IMR-90 (cell line): ENCODE results near the gene MRPL20. TPM values are rescaled to one million over a fixed set of nuclear protein-coding genes. Genes with fewer than 3 reads are reported as not detected.

ENCODE experiments used
- ATAC-seq: fragments of 200-7000 bp; cut with Tn5 transposase; 2 replicates; pipeline ENCODE4 v1.9.1; 2020; ENCODE audit warnings: low read depth, mild to moderate bottlenecking, moderate library complexity
- BruUV-seq: library from RNA; stranded (reverse); fragments of 400-500 nt; replicated peaks from 2 replicates; lab custom pipeline; 2021; lab: Mats Ljungman, UMichigan
- CTCF ChIA-PET: fragments of 300-600 bp; formaldehyde crosslinking; extraction: SDS; loops from one replicate; lab custom pipeline; 2021; ENCODE audit warnings: antibody characterized with exemption; lab: Yijun Ruan, JAX
- POLR2A ChIA-PET: fragments of 300-600 bp; sonication (Branson Sonifier 250); formaldehyde crosslinking; loops from one replicate; lab custom pipeline; 2022; ENCODE audit warnings: antibody characterized with exemption; ENCODE audit not compliant: unreplicated experiment; lab: Charles Lee
- DNase-seq: peaks from one replicate; pipeline ENCODE4 v3.0.0; 2013
- H2AFZ ChIP-seq: replicated peaks from 2 replicates; pipeline ENCODE3; 2013; ENCODE audit warnings: low read length, mild to moderate bottlenecking; ENCODE audit not compliant: poor library complexity
- H2AK5ac ChIP-seq: 2 replicates; pipeline ENCODE4 v1.6.1; 2013; ENCODE audit warnings: low read depth, low read length, inconsistent platforms
- H2AK9ac ChIP-seq: replicated peaks from 2 replicates; pipeline ENCODE3; 2013; ENCODE audit warnings: mild to moderate bottlenecking, low read depth, low read length, moderate library complexity; ENCODE audit not compliant: poor library complexity
- H2BK120ac ChIP-seq: 2 replicates; pipeline ENCODE4 v1.6.1; 2013; ENCODE audit warnings: low read depth, low read length, inconsistent platforms
- H2BK15ac ChIP-seq: 3 replicates; pipeline ENCODE4 v1.6.1; 2013; ENCODE audit warnings: low read depth, low read length, inconsistent platforms
- H2BK20ac ChIP-seq: 2 replicates; pipeline ENCODE4 v1.6.1; 2013; ENCODE audit warnings: low read depth, mild to moderate bottlenecking, inconsistent platforms, low read length, moderate library complexity
- H2BK5ac ChIP-seq: 2 replicates; pipeline ENCODE4 v1.6.1; 2013; ENCODE audit warnings: mild to moderate bottlenecking, low read depth, low read length, inconsistent platforms; ENCODE audit not compliant: poor library complexity, severe bottlenecking
- H3K14ac ChIP-seq: replicated peaks from 2 replicates; pipeline ENCODE4 v1.6.1; 2013; ENCODE audit warnings: low read depth, low read length, inconsistent platforms
- H3K18ac ChIP-seq: 2 replicates; pipeline ENCODE4 v1.6.1; 2013; ENCODE audit warnings: low read depth, low read length, control low read depth
- H3K23ac ChIP-seq: 2 replicates; pipeline ENCODE4 v1.6.1; 2013; ENCODE audit warnings: low read depth, low read length, inconsistent platforms
- H3K27ac ChIP-seq: 2 replicates; pipeline ENCODE4 v1.5.1; 2013; ENCODE audit warnings: mild to moderate bottlenecking, control low read depth, low read length; ENCODE audit not compliant: insufficient read depth
- H3K27me3 ChIP-seq: 2 replicates; pipeline ENCODE4 v1.6.1; 2013; ENCODE audit warnings: low read length; ENCODE audit not compliant: control insufficient read depth, insufficient read depth
- H3K36me3 ChIP-seq: 2 replicates; pipeline ENCODE4 v1.6.1; 2013; ENCODE audit warnings: low read length, mixed read lengths; ENCODE audit not compliant: control insufficient read depth, insufficient read depth
- H3K4ac ChIP-seq: 2 replicates; pipeline ENCODE4 v1.6.1; 2013; ENCODE audit warnings: low read depth, low read length, inconsistent platforms
- H3K4me1 ChIP-seq: 2 replicates; pipeline ENCODE4 v1.6.1; 2013; ENCODE audit warnings: low read length, mixed read lengths; ENCODE audit not compliant: control insufficient read depth, insufficient read depth
- H3K4me2 ChIP-seq: 2 replicates; pipeline ENCODE4 v1.6.1; 2013; ENCODE audit warnings: low read depth, mild to moderate bottlenecking, control low read depth, low read length, moderate library complexity
- H3K4me3 ChIP-seq: 2 replicates; pipeline ENCODE4 v1.5.1; 2013; ENCODE audit warnings: low read depth, mild to moderate bottlenecking, control low read depth, low read length, moderate library complexity; ENCODE audit not compliant: insufficient read depth
- H3K56ac ChIP-seq: 2 replicates; pipeline ENCODE4 v1.6.1; 2013; ENCODE audit warnings: low read length, inconsistent platforms; ENCODE audit not compliant: insufficient read depth; ENCODE audit errors: extremely low read depth
- H3K79me1 ChIP-seq, 2 experiments: 2 replicates each; pipeline ENCODE4 v1.6.1; 2013; ENCODE audit warnings: low read length in 2 of 2, inconsistent platforms in 1 of 2, low read depth in 1 of 2
- H3K9ac ChIP-seq: 2 replicates; pipeline ENCODE4 v1.6.1; 2013; ENCODE audit warnings: low read depth, low read length, control low read depth
- H3K9me1 ChIP-seq: 2 replicates; pipeline ENCODE4 v1.6.1; 2013; ENCODE audit warnings: low read length, inconsistent platforms; ENCODE audit not compliant: insufficient read depth
- H3K9me3 ChIP-seq: 2 replicates; pipeline ENCODE4 v1.6.1; 2013; ENCODE audit warnings: low read length; ENCODE audit not compliant: control insufficient read depth, insufficient read depth
- H4K20me1 ChIP-seq: 2 replicates; pipeline ENCODE4 v1.6.1; 2013; ENCODE audit warnings: low read length, inconsistent platforms; ENCODE audit not compliant: insufficient read depth
- H4K5ac ChIP-seq: 2 replicates; pipeline ENCODE4 v1.6.1; 2013; ENCODE audit warnings: mild to moderate bottlenecking, low read depth, low read length, control low read depth
- H4K8ac ChIP-seq, 2 experiments: 2 replicates each; pipeline ENCODE4 v1.6.1; 2013; ENCODE audit warnings: low read depth in 2 of 2, low read length in 2 of 2, control low read depth in 1 of 2, inconsistent platforms in 1 of 2
- H4K91ac ChIP-seq: 2 replicates; pipeline ENCODE4 v1.6.1; 2013; ENCODE audit warnings: low read depth, low read length, inconsistent platforms; ENCODE audit not compliant: insufficient read depth
- CHD1 ChIP-seq: IDR thresholded peaks from 2 replicates; pipeline ENCODE4 v1.6.1; 2012; ENCODE audit warnings: low read depth, low read length, improper control_type of control experiment
- CTCF ChIP-seq: conservative IDR thresholded peaks from 2 replicates; pipeline ENCODE4 v1.5.1; 2012; ENCODE audit warnings: mild to moderate bottlenecking, low read depth, low read length, improper control_type of control experiment
- FOS ChIP-seq: fragments of 150-350 bp; IDR thresholded peaks from 2 replicates; pipeline ENCODE4 v1.6.1; 2016; ENCODE audit warnings: low read depth, low read length
- POLR2A ChIP-seq: IDR thresholded peaks from 2 replicates; pipeline ENCODE4 v1.6.1; 2012; ENCODE audit warnings: mild to moderate bottlenecking, low read depth, low read length
- RFX5 ChIP-seq: IDR thresholded peaks from 2 replicates; pipeline ENCODE4 v1.8.0; 2012; ENCODE audit warnings: low read depth, mild to moderate bottlenecking, low read length, moderate library complexity
- SMC3 ChIP-seq: fragments of 150-350 bp; IDR thresholded peaks from 2 replicates; pipeline ENCODE4 v1.6.1; 2016; ENCODE audit warnings: low read depth, mild to moderate bottlenecking, antibody characterized with exemption, low read length, moderate library complexity
- USF2 ChIP-seq: fragments of 150-350 bp; IDR thresholded peaks from 2 replicates; pipeline ENCODE4 v1.6.1; 2017; ENCODE audit warnings: mild to moderate bottlenecking, antibody characterized with exemption, low read length, low read depth
- WGBS, 2 experiments: methylation state at CpG; one replicate each; pipeline versions ENCODE4 v1.1.5 to v1.1.7; 2013; ENCODE audit warnings: missing lambda C conversion rate in 2 of 2; ENCODE audit not compliant: insufficient read length in 1 of 2; ENCODE audit errors: extremely low coverage in 2 of 2; 5-methylcytosine and 5-hydroxymethylcytosine counted together
- dilution Hi-C: fragments of 300-500 bp; cut with HindIII; formaldehyde crosslinking; loops from one replicate; pipeline ENCODE4 v1.14.3; 2018; ENCODE audit warnings: low sequenced_read_pairs; ENCODE audit not compliant: unreplicated experiment
- in situ Hi-C: fragments of 300-500 bp; cut with MboI; formaldehyde crosslinking; loops from 3 replicates; pipeline ENCODE4 v1.14.3; 2019; ENCODE audit warnings: low sequenced_read_pairs, inconsistent platforms, mixed read lengths
- intact Hi-C: fragments of 100-400 bp; cut with micrococcal nuclease; formaldehyde crosslinking; loops from 2 replicates; pipeline ENCODE4 v1.10.0; 2022
- polyA plus RNA-seq, 3 experiments: library from polyadenylated mRNA; depleted of rRNA; stranded (reverse); fragments of >200 nt; gene quantifications; 2 replicates each; pipeline ENCODE4 v1.2.3, GENCODE V29; 2012; ENCODE audit warnings: low replicate concordance in 1 of 3
- total RNA-seq: library from RNA; depleted of rRNA; stranded (reverse); fragments of >200 nt; gene quantifications from 2 replicates; pipeline ENCODE4 v1.2.3, GENCODE V29; 2012

The MRPL20 gene
- total and polyA plus RNA-seq, 2 of the 4 experiments (the other 2 are of a cell fraction), result 141 to 157 TPM

- Histone ChIP-seq H2BK15ac (no peak overlapping the region), H3K9ac (no peak overlapping the region), H3K27ac (no peak overlapping the region), H3K18ac (no peak overlapping the region), H4K20me1 (peaks cover 11% of the 10 kb centered on the region; the same call in 1 of the 2 replicates), H4K8ac (no peak overlapping the region), H2AK5ac (no peak overlapping the region), H3K23ac (no peak overlapping the region), H3K9me1 (0 out of 2 replicates have a peak, but pooled peaks cover 5% of the 10 kb centered on the region), H2BK20ac (no peak overlapping the region), H2BK5ac (no peak overlapping the region), H3K79me1 (peaks cover 3 to 50% of the 10 kb centered on the region in 2 experiments; a peak in 3 of 4 replicates), H2AK9ac (peak overlapping the region; percentile 28), H4K91ac (no peak overlapping the region), H3K36me3 (peaks cover 8% of the 10 kb centered on the region), H2AFZ (no peak overlapping the region), H2BK120ac (no peak overlapping the region), H3K56ac (no peak overlapping the region), H3K14ac (no peak overlapping the region), H3K4ac (no peak overlapping the region), H3K4me2 (no peak overlapping the region), H3K27me3 (no peaks in the 10 kb centered on the region), H4K5ac (no peak overlapping the region), H3K4me3 (no peak overlapping the region), H3K9me3 (no peaks in the 10 kb centered on the region), H3K4me1 (peaks cover 12% of the 10 kb centered on the region)
- no TSS peak for BruUV-seq
- intact Hi-C loops, result loop anchor here (2.0 kb wide), 1 partner anchor 14 kb away; the partner anchor contains the start of gene MXRA8
- ATAC-seq (no peak), DNase-seq (no peak)
- POLR2A ChIA-PET, result no interaction called here
- CTCF ChIA-PET, result no interaction called here
- no peak for TF ChIP-seq CTCF
- TF ChIP-seq POLR2A, result no peak
- no peak for TF ChIP-seq CHD1
- no peak for TF ChIP-seq USF2
- TF ChIP-seq RFX5, result no peak
- TF ChIP-seq SMC3, result no peak
- TF ChIP-seq FOS, result no peak
- in situ Hi-C loops, result no loop called here
- 89% methylated on average over 10 of the region's 26 CpGs; no CpG with 5 or more reads in 1 of the 2 experiments for WGBS, 2 experiments
- dilution Hi-C loops, result no loop called here
These were observed 33.9 kb downstream of the MRPL20 start for GRCh38 chr1:1373051-1373814.
